Naive thymus-derived CD4-positive, alpha-beta T cell (primary cell): ENCODE measurements around the gene RAB38. TPM values are rescaled to one million over a fixed set of nuclear protein-coding genes. Genes with fewer than 3 reads are reported as not detected.

ENCODE experiments used
- ATAC-seq: fragments of 150-1000 bp; cut with Tn5 transposase; 2 replicates; pipeline ENCODE4 v1.10.0; 2021; ENCODE audit warnings: mild to moderate bottlenecking, moderate library complexity
- CTCF ChIA-PET: fragments of 350-600 bp; sonication (Branson Sonifier 250); formaldehyde crosslinking; loops from one replicate; lab custom pipeline; 2021; ENCODE audit warnings: antibody characterized with exemption; lab: Charles Lee
- POLR2A ChIA-PET: fragments of 350-600 bp; sonication (Branson Sonifier 250); formaldehyde crosslinking; loops from one replicate; lab custom pipeline; 2021; ENCODE audit warnings: antibody characterized with exemption, inconsistent platforms; lab: Charles Lee
- DNase-seq, 9 donors: peaks; one replicate each; pipeline versions ENCODE4 v3.0.0 to v3.0.0-alpha.2; 2020 to 2022; ENCODE audit warnings: mixed read lengths in 1 of 9
- H3K27ac ChIP-seq: one replicate; pipeline ENCODE4 v1.7.0; 2013; ENCODE audit warnings: mild to moderate bottlenecking, low read depth, low read length, moderate library complexity
- H3K27me3 ChIP-seq, 2 donors: one replicate each; pipeline ENCODE4 v1.7.0; 2013; ENCODE audit warnings: low read length in 2 of 2, mild to moderate bottlenecking in 2 of 2, moderate library complexity in 2 of 2; ENCODE audit not compliant: control insufficient read depth in 2 of 2, insufficient read depth in 2 of 2
- H3K36me3 ChIP-seq, 3 experiments: 1 replicate in 2 of 3; 2 replicates in 1 of 3; pipeline ENCODE4 v1.7.0; 2013; ENCODE audit warnings: low read length in 3 of 3, mild to moderate bottlenecking in 3 of 3, moderate library complexity in 1 of 3; ENCODE audit not compliant: insufficient read depth in 3 of 3, control insufficient read depth in 2 of 3
- H3K4me1 ChIP-seq, 2 donors: one replicate each; pipeline ENCODE4 v1.7.0; 2013; ENCODE audit warnings: low read length in 2 of 2, mild to moderate bottlenecking in 2 of 2, moderate library complexity in 1 of 2; ENCODE audit not compliant: control insufficient read depth in 2 of 2, insufficient read depth in 2 of 2
- H3K4me3 ChIP-seq: 2 replicates; pipeline ENCODE4 v1.7.0; 2013; ENCODE audit warnings: mild to moderate bottlenecking, low read length
- H3K9me3 ChIP-seq, 3 experiments: 1 replicate in 2 of 3; 2 replicates in 1 of 3; pipeline ENCODE4 v1.7.0; 2013; ENCODE audit warnings: low read length in 3 of 3; ENCODE audit not compliant: control insufficient read depth in 2 of 3
- H3K27ac Mint-ChIP-seq, 9 donors: one replicate each; pipeline ENCODE4 v1.8.0; 2020 to 2022; ENCODE audit warnings: mixed read lengths in 9 of 9, mild to moderate bottlenecking in 8 of 9, moderate library complexity in 5 of 9, inconsistent platforms in 2 of 9
- H3K27me3 Mint-ChIP-seq, 5 donors: one replicate each; pipeline ENCODE4 v1.8.0; 2021 to 2022; ENCODE audit warnings: mixed read lengths in 5 of 5, mild to moderate bottlenecking in 1 of 5
- H3K36me3 Mint-ChIP-seq, 5 donors: one replicate each; pipeline ENCODE4 v1.8.0; 2020 to 2022; ENCODE audit warnings: mixed read lengths in 5 of 5, mild to moderate bottlenecking in 3 of 5, inconsistent platforms in 1 of 5
- H3K4me1 Mint-ChIP-seq, 7 donors: one replicate each; pipeline ENCODE4 v1.8.0; 2020 to 2022; ENCODE audit warnings: mixed read lengths in 7 of 7, mild to moderate bottlenecking in 3 of 7, inconsistent platforms in 1 of 7
- H3K4me3 Mint-ChIP-seq, 10 donors: one replicate each; pipeline ENCODE4 v1.8.0; 2020 to 2022; ENCODE audit warnings: mild to moderate bottlenecking in 10 of 10, mixed read lengths in 10 of 10, moderate library complexity in 6 of 10, inconsistent platforms in 2 of 10
- H3K9me3 Mint-ChIP-seq, 11 donors: one replicate each; pipeline ENCODE4 v1.8.0; 2020 to 2022; ENCODE audit warnings: mixed read lengths in 11 of 11, mild to moderate bottlenecking in 4 of 11, inconsistent platforms in 1 of 11, moderate library complexity in 1 of 11
- intact Hi-C, 2 donors: fragments of 100-400 bp; cut with micrococcal nuclease; formaldehyde crosslinking; loops; one replicate each; pipeline ENCODE4 v1.15.1; 2023
- polyA plus RNA-seq, 2 donors: library from polyadenylated mRNA; unstranded; fragments of 300-500 nt; fragmentation: Illumina TruSeq; gene quantifications; one replicate each; pipeline ENCODE4 v1.2.3, GENCODE V29; 2021
- total RNA-seq, 6 experiments: library from RNA in 5 of 6; stranded (reverse) in 5 of 6; gene quantifications; 1 replicate in 5 of 6; 2 replicates in 1 of 6; pipeline ENCODE4 v1.2.3 and lab custom pipeline; 2021 to 2026

Gene RAB38
- total RNA-seq (1 to 10 TPM in 2 of 5 experiments, under 1 TPM in 2, not detected in 1; 0.21 to 1.9 (median 0.92) TPM), polyA plus RNA-seq (under 1 TPM in 1 of 2 donors, not detected in 1; 0.14 TPM), total RNA-seq (lab: John Stamatoyannopoulos, UW) (not detected)

- no peaks in the 10 kb centered on the region for H3K27me3 ChIP-seq
- ChIA-PET POLR2A (no interaction called here), CTCF (no interaction called here)
- peaks cover 0 to 4% of the 10 kb centered on the region in 2 donors for H3K4me1 ChIP-seq
- no peaks in the 10 kb centered on the region for H3K36me3 ChIP-seq
- Mint-ChIP-seq H3K4me1 (peaks cover 0 to 47% (median 8%) of the 10 kb centered on the region in 7 donors), H3K36me3 (peaks cover 0 to 3% (median 0%) of the 10 kb centered on the region in 5 donors), H3K27me3 (peaks cover 0 to 9% (median 7%) of the 10 kb centered on the region in 5 donors), H3K4me3 (peak within 1 kb of the TSS; percentile 50 to 85 (median 71)), H3K27ac (peak within 1 kb of the TSS in 2 of 9 donors; percentile 25 to 77), H3K9me3 (no peaks in the 10 kb centered on the region)
- H3K4me3 ChIP-seq, result peak within 1 kb of the TSS; percentile 45
- H3K27ac ChIP-seq, result no peak within 1 kb of the TSS
- peak in 3 of 9 donors; percentile 1 to 63 (median 2) for DNase-seq
- no peaks in the 10 kb centered on the region for H3K9me3 ChIP-seq
- peak; percentile 75 for ATAC-seq
- intact Hi-C loops, result loop anchor here in 1 of 2 donors (5.0 kb wide), 2 partner anchors 242 to 367 kb away; no protein-coding TSS in a partner anchor
Observed at GRCh38 chr11:88174709-88175568, at the start of gene RAB38. Gene RAB38, minus strand, starts transcription at chr11:88175443. Its CDS starts 59 bp downstream, at chr11:88175384.

- H3K27me3 ChIP-seq, result no peaks in the 10 kb centered on the region
- ATAC-seq, result no peak
- Mint-ChIP-seq H3K4me3 (no peak overlapping the region), H3K36me3 (peaks cover 0 to 4% (median 0%) of the 10 kb centered on the region in 5 donors), H3K4me1 (no peaks in the 10 kb centered on the region), H3K27me3 (no peaks in the 10 kb centered on the region), H3K9me3 (peaks cover 0 to 6% (median 0%) of the 10 kb centered on the region in 11 donors), H3K27ac (peak overlapping the region in 1 of 9 donors; percentile 36)
- no peak overlapping the region for H3K27ac ChIP-seq
- ChIA-PET CTCF (no interaction called here), POLR2A (no interaction called here)
- H3K4me1 ChIP-seq, result no peaks in the 10 kb centered on the region
- H3K9me3 ChIP-seq, result no peaks in the 10 kb centered on the region
- intact Hi-C loops, result no loop called here
- DNase-seq, result no peak
- H3K4me3 ChIP-seq, result no peak overlapping the region
- H3K36me3 ChIP-seq, result no peaks in the 10 kb centered on the region
Observed at GRCh38 chr11:88213406-88213805, 38.2 kb upstream of the RAB38 start.

- Histone ChIP-seq H3K27me3 (no peaks in the 10 kb centered on the region), H3K27ac (no peak overlapping the region), H3K36me3 (no peaks in the 10 kb centered on the region), H3K4me1 (no peaks in the 10 kb centered on the region), H3K9me3 (no peaks in the 10 kb centered on the region), H3K4me3 (no peak overlapping the region)
- intact Hi-C loops, result no loop called here
- Mint-ChIP-seq H3K4me1 (no peaks in the 10 kb centered on the region), H3K27me3 (no peaks in the 10 kb centered on the region), H3K9me3 (peaks cover 0 to 6% (median 0%) of the 10 kb centered on the region in 11 donors), H3K4me3 (no peak overlapping the region), H3K27ac (no peak overlapping the region), H3K36me3 (peaks cover 0 to 4% (median 0%) of the 10 kb centered on the region in 5 donors)
- CTCF ChIA-PET, result no interaction called here
- ATAC-seq (no peak), DNase-seq (no peak)
- POLR2A ChIA-PET, result no interaction called here
Observed at GRCh38 chr11:88212300-88212699, 37.1 kb upstream of the RAB38 start.

- Histone ChIP-seq H3K4me1 (no peaks in the 10 kb centered on the region), H3K4me3 (no peak overlapping the region), H3K36me3 (no peaks in the 10 kb centered on the region), H3K27me3 (no peaks in the 10 kb centered on the region), H3K9me3 (no peaks in the 10 kb centered on the region), H3K27ac (no peak overlapping the region)
- DNase-seq, result no peak
- H3K4me3 Mint-ChIP-seq, result no peak overlapping the region
- H3K9me3 Mint-ChIP-seq, result peaks cover 0 to 6% (median 0%) of the 10 kb centered on the region in 11 donors
- ChIA-PET CTCF (no interaction called here), POLR2A (no interaction called here)
- peaks cover 0 to 4% (median 0%) of the 10 kb centered on the region in 5 donors for H3K36me3 Mint-ChIP-seq
- H3K27ac Mint-ChIP-seq, result no peak overlapping the region
- no peak for ATAC-seq
- peaks cover 0 to 3% (median 0%) of the 10 kb centered on the region in 5 donors for H3K27me3 Mint-ChIP-seq
- H3K4me1 Mint-ChIP-seq, result no peaks in the 10 kb centered on the region
- intact Hi-C loops, result no loop called here
Observed at GRCh38 chr11:88208745-88209144, 33.5 kb upstream of the RAB38 start.

GRCh38 chr11:88206751-88207150, 31.5 kb upstream of the RAB38 start:
- H3K4me1 Mint-ChIP-seq, result no peaks in the 10 kb centered on the region
- no peak overlapping the region for H3K4me3 Mint-ChIP-seq
- intact Hi-C loops, result no loop called here
- Histone ChIP-seq H3K27ac (no peak overlapping the region), H3K4me3 (no peak overlapping the region), H3K4me1 (no peaks in the 10 kb centered on the region), H3K27me3 (no peaks in the 10 kb centered on the region), H3K36me3 (no peaks in the 10 kb centered on the region), H3K9me3 (no peaks in the 10 kb centered on the region)
- ATAC-seq (no peak), DNase-seq (no peak)
- no peaks in the 10 kb centered on the region for H3K36me3 Mint-ChIP-seq
- H3K27ac Mint-ChIP-seq, result no peak overlapping the region
- peaks cover 0 to 6% (median 0%) of the 10 kb centered on the region in 5 donors for H3K27me3 Mint-ChIP-seq
- ChIA-PET CTCF (no interaction called here), POLR2A (no interaction called here)
- H3K9me3 Mint-ChIP-seq, result peaks cover 0 to 2% (median 0%) of the 10 kb centered on the region in 11 donors

GRCh38 chr11:88204353-88204752, 29.1 kb upstream of the RAB38 start:
- no peak for ATAC-seq
- intact Hi-C loops, result no loop called here
- H3K4me3 Mint-ChIP-seq, result no peak overlapping the region
- Histone ChIP-seq H3K27ac (no peak overlapping the region), H3K4me1 (no peaks in the 10 kb centered on the region), H3K9me3 (no peaks in the 10 kb centered on the region), H3K4me3 (no peak overlapping the region), H3K27me3 (no peaks in the 10 kb centered on the region), H3K36me3 (no peaks in the 10 kb centered on the region)
- no peaks in the 10 kb centered on the region for H3K36me3 Mint-ChIP-seq
- H3K4me1 Mint-ChIP-seq, result no peaks in the 10 kb centered on the region
- DNase-seq, result no peak
- H3K9me3 Mint-ChIP-seq, result peaks cover 0 to 2% (median 0%) of the 10 kb centered on the region in 11 donors
- H3K27me3 Mint-ChIP-seq, result peaks cover 0 to 8% (median 0%) of the 10 kb centered on the region in 5 donors
- H3K27ac Mint-ChIP-seq, result no peak overlapping the region
- ChIA-PET CTCF (no interaction called here), POLR2A (no interaction called here)
